H1 (cell line): Measurements from ENCODE around the gene SPRR1A. TPM values are rescaled to one million over a fixed set of nuclear protein-coding genes. Genes with fewer than 3 reads are reported as not detected.

Experiments used
- BACH1 ChIP-seq: IDR thresholded peaks from 2 replicates; pipeline ENCODE4 v1.6.1; 2012; ENCODE audit warnings: low read length, improper control_type of control experiment
- EP300 ChIP-seq, 2 experiments: IDR thresholded peaks; 1 replicate in 1 of 2; 2 replicates in 1 of 2; pipeline ENCODE4 v1.6.1; 2011 to 2012; ENCODE audit warnings: low read depth in 2 of 2, low read length in 2 of 2, mild to moderate bottlenecking in 2 of 2, borderline replicate concordance in 1 of 2, inconsistent platforms in 1 of 2, moderate library complexity in 1 of 2
- POLR2A ChIP-seq, 2 experiments: IDR thresholded peaks; 1 replicate in 1 of 2; 2 replicates in 1 of 2; pipeline ENCODE4 v1.6.1; 2011; ENCODE audit warnings: low read depth in 2 of 2, low read length in 2 of 2, mild to moderate bottlenecking in 2 of 2; ENCODE audit errors: control extremely low read depth in 1 of 2
- RXRA ChIP-seq: IDR thresholded peaks from 2 replicates; pipeline ENCODE4 v1.6.1; 2011; ENCODE audit warnings: low read depth, mild to moderate bottlenecking, low read length, moderate library complexity; ENCODE audit not compliant: insufficient read depth
- SAP30 ChIP-seq: fragments of 300-600 bp; sonication (generic); IDR thresholded peaks from 2 replicates; pipeline ENCODE4 v1.7.1; 2012; ENCODE audit warnings: low read length, moderate library complexity, mild to moderate bottlenecking, inconsistent platforms; ENCODE audit not compliant: insufficient read depth, insufficient replicate concordance
- ZNF274 ChIP-seq: IDR thresholded peaks from 2 replicates; pipeline ENCODE4 v1.7.0; 2012; ENCODE audit warnings: low read length, borderline replicate concordance; ENCODE audit errors: extremely low read depth
- polyA plus RNA-seq, 7 experiments: library from polyadenylated mRNA; depleted of rRNA in 3 of 7; stranded (reverse) in 5 of 7; unstranded in 2 of 7; fragments of >200 nt in 5 of 7; fragments of 200-250 nt in 2 of 7; gene quantifications; 1 replicate in 5 of 7; 2 replicates in 1 of 7; 4 replicates in 1 of 7; pipeline versions ENCODE4 v1.2.1 to v1.2.3, GENCODE V29; 2011 to 2013; ENCODE audit warnings: missing spikeins in 2 of 7, mixed read lengths in 2 of 7
- total RNA-seq: library from RNA; stranded (reverse); fragmentation: NEBNext Ultra II Directional; extraction: Animal tissue kit (Norgen Biotek cat#: 25700); gene quantifications from 2 replicates; pipeline ENCODE4 v1.2.1, GENCODE V29; 2021
- TF ChIP-seq, protein P1 (sequence below): IDR thresholded peaks from 2 replicates; pipeline ENCODE4 v1.6.1; 2012; ENCODE audit warnings: low read length, inconsistent platforms

SPRR1A gene
- total and polyA plus RNA-seq, 2 of the 8 experiments (the other 6 are each of a cell fraction or from before 2014, with no cell fraction given), result not detected

DNA sequence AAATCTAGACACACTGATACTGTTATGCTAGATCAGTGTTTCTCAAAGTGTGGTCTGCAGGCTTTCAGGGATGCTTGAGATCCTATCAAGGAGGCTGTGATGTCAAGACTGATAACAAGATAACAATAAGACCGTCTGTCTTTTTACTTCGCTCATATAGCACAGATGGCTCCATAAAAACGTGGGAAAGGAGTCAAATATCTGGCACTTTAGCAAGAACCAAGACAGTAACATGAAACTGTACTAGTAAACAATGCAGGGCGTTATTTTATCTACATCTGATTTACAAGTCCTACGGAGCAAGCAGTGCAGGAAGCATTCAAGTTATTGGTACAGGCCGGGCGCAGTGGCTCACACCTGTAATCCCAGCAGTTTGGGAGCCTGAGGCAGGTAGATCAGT, 14.0 kb downstream of the SPRR1A start (continued):
- TF ChIP-seq EP300 (IDR thresholded peaks at IDR 0.05; ENCODE audit: borderline replicate concordance in 1 of 2, low read depth in 2 of 2, low read length in 2 of 2), result no peak
- no peak for TF ChIP-seq ZNF274
- TF ChIP-seq BACH1, result no peak
- TF ChIP-seq, protein P1, sequence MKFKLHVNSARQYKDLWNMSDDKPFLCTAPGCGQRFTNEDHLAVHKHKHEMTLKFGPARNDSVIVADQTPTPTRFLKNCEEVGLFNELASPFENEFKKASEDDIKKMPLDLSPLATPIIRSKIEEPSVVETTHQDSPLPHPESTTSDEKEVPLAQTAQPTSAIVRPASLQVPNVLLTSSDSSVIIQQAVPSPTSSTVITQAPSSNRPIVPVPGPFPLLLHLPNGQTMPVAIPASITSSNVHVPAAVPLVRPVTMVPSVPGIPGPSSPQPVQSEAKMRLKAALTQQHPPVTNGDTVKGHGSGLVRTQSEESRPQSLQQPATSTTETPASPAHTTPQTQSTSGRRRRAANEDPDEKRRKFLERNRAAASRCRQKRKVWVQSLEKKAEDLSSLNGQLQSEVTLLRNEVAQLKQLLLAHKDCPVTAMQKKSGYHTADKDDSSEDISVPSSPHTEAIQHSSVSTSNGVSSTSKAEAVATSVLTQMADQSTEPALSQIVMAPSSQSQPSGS, result no peak
- no peak for TF ChIP-seq POLR2A (IDR thresholded peaks at IDR 0.05; ENCODE audit: control extremely low read depth in 1 of 2, low read depth in 2 of 2, low read length in 2 of 2)
- TF ChIP-seq RXRA, result no peak
- TF ChIP-seq SAP30, result no peak
- TF ChIP-seq, all 59 proteins: peak for 0
